Mesenteric fat pad (tissue), 1 donor: Measurements from ENCODE around the gene HDAC4. TPM values are rescaled to one million over a fixed set of nuclear protein-coding genes. Genes with fewer than 3 reads are reported as not detected.
A peak's percentile ranks its signal among the peaks of the same experiment; 100 is the strongest.

Source experiments
- DNase-seq: peaks from one replicate; pipeline ENCODE4 v3.0.0-alpha.2; 2020; ENCODE audit warnings: low spot score
- total RNA-seq: library from RNA; stranded (reverse); fragmentation: NEBNext Ultra II Directional; extraction: Animal tissue kit (Norgen Biotek cat#: 25700); gene quantifications from one replicate; pipeline ENCODE4 v1.2.1, GENCODE V29; 2021
- donor health status: DM: yes; HTN: yes; CAD: no.

The HDAC4 gene
- total RNA-seq, 1 donor from 2014 or later = 44.9 TPM

- DNase-seq = no peak
Observed at GRCh38 chr2:239285932-239286230, 114.9 kb downstream of the HDAC4 start.

- DNase-seq = no peak
Observed at GRCh38 chr2:239285071-239285931, 115.5 kb downstream of the HDAC4 start.

GRCh38 chr2:239283961-239284795 is 116.6 kb downstream of the HDAC4 start:
- no peak for DNase-seq

- peak; percentile 77 for DNase-seq
Observed at GRCh38 chr2:239283288-239283945, 117.4 kb downstream of the HDAC4 start.

GRCh38 chr2:239282448-239283287 is 118.2 kb downstream of the HDAC4 start:
- DNase-seq = peak; percentile 79

GRCh38 chr2:239280296-239281017 is 120.4 kb downstream of the HDAC4 start:
- DNase-seq = peak; percentile 87

- DNase-seq = peak; percentile 83
Observed at GRCh38 chr2:239279508-239280295, 121.1 kb downstream of the HDAC4 start.

GRCh38 chr2:239278941-239279365 is 121.9 kb downstream of the HDAC4 start:
- DNase-seq = peak; percentile 67

GRCh38 chr2:239278361-239278760 is 122.5 kb downstream of the HDAC4 start:
- DNase-seq = peak; percentile 49

GRCh38 chr2:239277401-239278085 is 123.3 kb downstream of the HDAC4 start:
- DNase-seq = peak; percentile 85

GRCh38 chr2:239276851-239277250 is 124.0 kb downstream of the HDAC4 start:
- peak; percentile 41 for DNase-seq

GRCh38 chr2:239275847-239276831 is 124.7 kb downstream of the HDAC4 start:
- DNase-seq = peak; percentile 90

GRCh38 chr2:239275044-239275685 is 125.7 kb downstream of the HDAC4 start:
- DNase-seq = peak; percentile 94

GRCh38 chr2:239274391-239275043 is 126.3 kb downstream of the HDAC4 start:
- DNase-seq = peak; percentile 90

- peak; percentile 89 for DNase-seq
Observed at GRCh38 chr2:239273280-239274234, 127.3 kb downstream of the HDAC4 start.
